ENCODE results near the gene EGFR. TPM values are rescaled to one million over a fixed set of nuclear protein-coding genes. Genes with fewer than 3 reads are reported as not detected.

EGFR gene
- polyA plus RNA-seq, 2 of the 4 experiments (the other 2 are of a cell fraction), result 59.5 to 63.8 TPM

DNA sequence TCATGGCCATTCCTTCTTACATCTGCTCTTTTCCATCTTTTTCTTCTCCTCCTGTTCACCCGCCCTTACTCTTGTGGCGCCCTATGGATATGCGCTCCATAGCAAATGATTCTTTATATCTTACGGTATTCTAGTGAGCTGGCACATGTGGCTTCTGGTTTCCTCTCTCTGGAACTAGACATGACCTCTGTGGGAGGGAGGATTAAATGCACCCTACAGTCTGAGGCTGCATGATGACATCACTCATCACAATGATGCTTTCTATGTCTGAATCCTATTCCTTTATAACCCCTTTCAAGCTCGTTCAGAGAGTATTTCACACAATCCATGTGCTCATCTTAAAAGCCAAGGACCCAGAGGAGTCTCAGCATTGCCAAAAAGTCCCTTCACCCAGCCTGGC, 153.3 kb downstream of the EGFR start:
- ChIA-PET CTCF (interaction anchor here (1.1 to 1.9 kb wide), 2 partner anchors 27 to 83 kb away, joined by 4 to 5 read pairs; no protein-coding TSS in a partner anchor), POLR2A (no interaction called here)
- H3K4me3 ChIP-seq, result no peak overlapping the region
- no peaks in the 10 kb centered on the region for H3K9me3 ChIP-seq
- DNase-seq (ENCODE audit: low read depth in 1 of 2, low spot score in 1 of 2), result no peak
- WGBS (ENCODE audit: missing lambda C conversion rate), result 93% methylated on average over 5 of the region's 5 CpGs
- no peak for ATAC-seq
- no peak for FAIRE-seq
- no peak for TF ChIP-seq CBX8 (IDR thresholded peaks at IDR 0.05)
- TF ChIP-seq, protein P1, sequence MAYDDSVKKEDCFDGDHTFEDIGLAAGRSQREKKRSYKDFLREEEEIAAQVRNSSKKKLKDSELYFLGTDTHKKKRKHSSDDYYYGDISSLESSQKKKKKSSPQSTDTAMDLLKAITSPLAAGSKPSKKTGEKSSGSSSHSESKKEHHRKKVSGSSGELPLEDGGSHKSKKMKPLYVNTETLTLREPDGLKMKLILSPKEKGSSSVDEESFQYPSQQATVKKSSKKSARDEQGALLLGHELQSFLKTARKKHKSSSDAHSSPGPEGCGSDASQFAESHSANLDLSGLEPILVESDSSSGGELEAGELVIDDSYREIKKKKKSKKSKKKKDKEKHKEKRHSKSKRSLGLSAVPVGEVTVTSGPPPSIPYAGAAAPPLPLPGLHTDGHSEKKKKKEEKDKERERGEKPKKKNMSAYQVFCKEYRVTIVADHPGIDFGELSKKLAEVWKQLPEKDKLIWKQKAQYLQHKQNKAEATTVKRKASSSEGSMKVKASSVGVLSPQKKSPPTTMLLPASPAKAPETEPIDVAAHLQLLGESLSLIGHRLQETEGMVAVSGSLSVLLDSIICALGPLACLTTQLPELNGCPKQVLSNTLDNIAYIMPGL (CRISPR knock-in tag; IDR thresholded peaks at IDR 0.05; ENCODE audit: borderline replicate concordance), result no peak
- TF ChIP-seq EHMT2 (IDR thresholded peaks at IDR 0.05; ENCODE audit: low read depth), result no peak
- TF ChIP-seq NR3C1 (IDR thresholded peaks at IDR 0.05), result no peak
- no peak for TF ChIP-seq CBX2 (IDR thresholded peaks at IDR 0.05; ENCODE audit: borderline replicate concordance, low read depth)
- TF ChIP-seq NPAS2 (CRISPR knock-in tag; IDR thresholded peaks at IDR 0.05; ENCODE audit: borderline replicate concordance), result no peak
- TF ChIP-seq, protein P2, sequence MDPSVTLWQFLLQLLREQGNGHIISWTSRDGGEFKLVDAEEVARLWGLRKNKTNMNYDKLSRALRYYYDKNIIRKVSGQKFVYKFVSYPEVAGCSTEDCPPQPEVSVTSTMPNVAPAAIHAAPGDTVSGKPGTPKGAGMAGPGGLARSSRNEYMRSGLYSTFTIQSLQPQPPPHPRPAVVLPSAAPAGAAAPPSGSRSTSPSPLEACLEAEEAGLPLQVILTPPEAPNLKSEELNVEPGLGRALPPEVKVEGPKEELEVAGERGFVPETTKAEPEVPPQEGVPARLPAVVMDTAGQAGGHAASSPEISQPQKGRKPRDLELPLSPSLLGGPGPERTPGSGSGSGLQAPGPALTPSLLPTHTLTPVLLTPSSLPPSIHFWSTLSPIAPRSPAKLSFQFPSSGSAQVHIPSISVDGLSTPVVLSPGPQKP (IDR thresholded peaks at IDR 0.05; ENCODE audit: low read depth, low read length), result no peak
- TF ChIP-seq CEBPB (IDR thresholded peaks at IDR 0.05), result no peak
- no peak for TF ChIP-seq ZNF302 (CRISPR knock-in tag; IDR thresholded peaks at IDR 0.05)
- TF ChIP-seq KDM1A (IDR thresholded peaks at IDR 0.05; ENCODE audit: low read depth), result no peak
- TF ChIP-seq, protein P3, sequence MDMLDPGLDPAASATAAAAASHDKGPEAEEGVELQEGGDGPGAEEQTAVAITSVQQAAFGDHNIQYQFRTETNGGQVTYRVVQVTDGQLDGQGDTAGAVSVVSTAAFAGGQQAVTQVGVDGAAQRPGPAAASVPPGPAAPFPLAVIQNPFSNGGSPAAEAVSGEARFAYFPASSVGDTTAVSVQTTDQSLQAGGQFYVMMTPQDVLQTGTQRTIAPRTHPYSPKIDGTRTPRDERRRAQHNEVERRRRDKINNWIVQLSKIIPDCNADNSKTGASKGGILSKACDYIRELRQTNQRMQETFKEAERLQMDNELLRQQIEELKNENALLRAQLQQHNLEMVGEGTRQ (IDR thresholded peaks at IDR 0.05), result no peak
- H3K4me2 ChIP-seq, result no peak overlapping the region
- H3K27ac ChIP-seq, result no peak overlapping the region
- H3K4me1 ChIP-seq, result no peaks in the 10 kb centered on the region

DNA sequence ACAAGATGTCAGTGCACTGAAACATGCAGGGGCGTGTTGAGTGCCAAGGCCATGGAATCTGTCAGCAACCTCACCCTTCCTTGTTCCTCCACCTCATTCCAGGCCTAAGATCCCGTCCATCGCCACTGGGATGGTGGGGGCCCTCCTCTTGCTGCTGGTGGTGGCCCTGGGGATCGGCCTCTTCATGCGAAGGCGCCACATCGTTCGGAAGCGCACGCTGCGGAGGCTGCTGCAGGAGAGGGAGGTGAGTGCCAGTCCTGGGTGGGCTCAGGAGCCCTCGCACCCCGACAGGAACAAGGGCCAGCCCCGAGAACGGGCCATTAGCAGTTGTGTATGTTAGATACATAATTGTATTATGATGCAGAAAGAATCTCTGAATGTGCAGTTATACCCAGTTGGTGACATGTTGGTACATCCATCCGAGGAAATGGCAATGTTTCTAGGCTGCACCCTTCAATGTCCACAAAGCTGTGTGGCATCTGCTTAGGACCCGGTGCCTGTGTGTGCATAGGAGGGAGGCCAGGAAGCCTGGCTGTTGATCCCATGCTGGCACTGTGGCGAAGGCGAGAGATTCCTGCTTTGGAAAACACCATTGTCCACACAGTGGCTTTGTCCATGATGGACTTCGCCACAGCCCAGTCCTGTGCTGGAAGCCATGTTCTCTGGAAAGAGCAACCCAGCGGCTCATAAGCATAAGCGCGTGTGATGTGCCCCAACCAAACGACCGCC, 154.2 kb downstream of the EGFR start:
- Histone ChIP-seq H3K9me3 (no peaks in the 10 kb centered on the region), H3K4me1 (no peaks in the 10 kb centered on the region), H3K4me2 (no peak overlapping the region), H3K27ac (no peak overlapping the region), H3K4me3 (no peak overlapping the region)
- 95% methylated on average over 18 of the region's 25 CpGs for WGBS (ENCODE audit: missing lambda C conversion rate)
- FAIRE-seq (no peak), DNase-seq (ENCODE audit: low read depth in 1 of 2, low spot score in 1 of 2) (no peak), ATAC-seq (no peak)
- TF ChIP-seq TP53 (CRISPR knock-in tag; IDR thresholded peaks at IDR 0.05) (no peak), POLR2A (IDR thresholded peaks at IDR 0.05; ENCODE audit: low read length) (no peak), CHD4 (IDR thresholded peaks at IDR 0.05; ENCODE audit: borderline replicate concordance) (no peak), JUN (IDR thresholded peaks at IDR 0.05) (no peak), MAFK (IDR thresholded peaks at IDR 0.05; ENCODE audit: partially characterized antibody) (no peak), HOXB13 (CRISPR knock-in tag; IDR thresholded peaks at IDR 0.05; ENCODE audit: low read depth) (no peak)
- TF ChIP-seq, protein P2 (IDR thresholded peaks at IDR 0.05; ENCODE audit: low read depth, low read length), result no peak
- TF ChIP-seq, protein P4, sequence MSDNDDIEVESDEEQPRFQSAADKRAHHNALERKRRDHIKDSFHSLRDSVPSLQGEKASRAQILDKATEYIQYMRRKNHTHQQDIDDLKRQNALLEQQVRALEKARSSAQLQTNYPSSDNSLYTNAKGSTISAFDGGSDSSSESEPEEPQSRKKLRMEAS (IDR thresholded peaks at IDR 0.05), result no peak
- TF ChIP-seq, protein P5, sequence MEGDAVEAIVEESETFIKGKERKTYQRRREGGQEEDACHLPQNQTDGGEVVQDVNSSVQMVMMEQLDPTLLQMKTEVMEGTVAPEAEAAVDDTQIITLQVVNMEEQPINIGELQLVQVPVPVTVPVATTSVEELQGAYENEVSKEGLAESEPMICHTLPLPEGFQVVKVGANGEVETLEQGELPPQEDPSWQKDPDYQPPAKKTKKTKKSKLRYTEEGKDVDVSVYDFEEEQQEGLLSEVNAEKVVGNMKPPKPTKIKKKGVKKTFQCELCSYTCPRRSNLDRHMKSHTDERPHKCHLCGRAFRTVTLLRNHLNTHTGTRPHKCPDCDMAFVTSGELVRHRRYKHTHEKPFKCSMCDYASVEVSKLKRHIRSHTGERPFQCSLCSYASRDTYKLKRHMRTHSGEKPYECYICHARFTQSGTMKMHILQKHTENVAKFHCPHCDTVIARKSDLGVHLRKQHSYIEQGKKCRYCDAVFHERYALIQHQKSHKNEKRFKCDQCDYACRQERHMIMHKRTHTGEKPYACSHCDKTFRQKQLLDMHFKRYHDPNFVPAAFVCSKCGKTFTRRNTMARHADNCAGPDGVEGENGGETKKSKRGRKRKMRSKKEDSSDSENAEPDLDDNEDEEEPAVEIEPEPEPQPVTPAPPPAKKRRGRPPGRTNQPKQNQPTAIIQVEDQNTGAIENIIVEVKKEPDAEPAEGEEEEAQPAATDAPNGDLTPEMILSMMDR (IDR thresholded peaks at IDR 0.05), result no peak
- ChIA-PET POLR2A (no interaction called here), CTCF (interaction anchor here (0.8 to 1.9 kb wide), 6 partner anchors 10 to 400 kb away, joined by 3 to 10 read pairs (median 4); no protein-coding TSS in a partner anchor)

Data from A549 (cell line).